H1 (cell line): Measurements from ENCODE around the gene HSF4. TPM values are rescaled to one million over a fixed set of nuclear protein-coding genes. Genes with fewer than 3 reads are reported as not detected.

ENCODE experiments used
- CTCF ChIA-PET: fragments of 300-600 bp; sonication (Branson Sonifier 250); formaldehyde crosslinking; loops from one replicate; lab custom pipeline; 2021; ENCODE audit not compliant: partially characterized antibody; lab: Charles Lee
- POLR2A ChIA-PET: fragments of 300-600 bp; sonication (Branson Sonifier 250); formaldehyde crosslinking; loops from one replicate; lab custom pipeline; 2021; ENCODE audit warnings: inconsistent platforms; ENCODE audit not compliant: partially characterized antibody; lab: Charles Lee
- DNase-seq, 2 experiments: peaks; one replicate each; pipeline versions ENCODE4 v3.0.0 to v3.0.0-alpha.2; 2010 to 2022; ENCODE audit warnings: low spot score in 2 of 2, low read depth in 1 of 2, mixed read lengths in 1 of 2
- FAIRE-seq: peaks from 2 replicates; lab custom pipeline; 2011; peaks lifted over from hg19 to GRCh38; lab: Jason Lieb, UNC
- H2AFZ ChIP-seq: 2 replicates; pipeline ENCODE4 v1.8.1; 2012; ENCODE audit warnings: low read length, inconsistent platforms
- H2AK5ac ChIP-seq: 2 replicates; pipeline ENCODE4 v1.6.1; 2013; ENCODE audit warnings: low read depth, low read length
- H2BK120ac ChIP-seq: replicated peaks from 2 replicates; pipeline ENCODE3; 2013; ENCODE audit warnings: low read depth, low read length, inconsistent platforms
- H2BK12ac ChIP-seq: 2 replicates; pipeline ENCODE4 v1.6.1; 2013; ENCODE audit warnings: low read depth, low read length
- H2BK15ac ChIP-seq: 2 replicates; pipeline ENCODE4 v1.6.1; 2013; ENCODE audit warnings: low read length
- H2BK20ac ChIP-seq: 2 replicates; pipeline ENCODE4 v1.6.1; 2013; ENCODE audit warnings: low read length
- H2BK5ac ChIP-seq: 2 replicates; pipeline ENCODE4 v1.6.1; 2013; ENCODE audit warnings: low read depth, low read length
- H3K14ac ChIP-seq: 2 replicates; pipeline ENCODE4 v1.6.1; 2013; ENCODE audit warnings: inconsistent platforms; ENCODE audit not compliant: insufficient read length
- H3K18ac ChIP-seq: 2 replicates; pipeline ENCODE4 v1.6.1; 2013; ENCODE audit warnings: low read length; ENCODE audit errors: extremely low read depth
- H3K23ac ChIP-seq: 2 replicates; pipeline ENCODE4 v1.6.1; 2013; ENCODE audit warnings: inconsistent platforms; ENCODE audit not compliant: insufficient read length
- H3K23me2 ChIP-seq: 2 replicates; pipeline ENCODE4 v1.6.1; 2013; ENCODE audit warnings: low read depth, low read length
- H3K27ac ChIP-seq: 2 replicates; pipeline ENCODE4 v1.6.1; 2011; ENCODE audit warnings: low read depth, low read length, inconsistent platforms
- H3K27me3 ChIP-seq, 4 experiments: replicated peaks in 1 of 4; 1 replicate in 1 of 4; 2 replicates in 3 of 4; pipeline versions ENCODE4 v1.6.1 to v1.8.1; 2011 to 2013; ENCODE audit warnings: low read length in 3 of 4, mild to moderate bottlenecking in 3 of 4, inconsistent platforms in 2 of 4, mixed read lengths in 2 of 4, moderate library complexity in 1 of 4; ENCODE audit not compliant: control insufficient read depth in 3 of 4, insufficient read depth in 3 of 4; ENCODE audit errors: extremely low read depth in 1 of 4
- H3K36me3 ChIP-seq, 4 experiments: 2 replicates each; pipeline versions ENCODE4 v1.6.1 to v1.8.1; 2011 to 2013; ENCODE audit warnings: mild to moderate bottlenecking in 4 of 4, low read length in 3 of 4, moderate library complexity in 2 of 4, control low read depth in 1 of 4, inconsistent platforms in 1 of 4; ENCODE audit not compliant: insufficient read depth in 4 of 4, control insufficient read depth in 2 of 4
- H3K4ac ChIP-seq: replicated peaks from 2 replicates; pipeline ENCODE3; 2013; ENCODE audit warnings: low read length, low read depth, mixed read lengths, inconsistent platforms; ENCODE audit not compliant: insufficient read length
- H3K4me1 ChIP-seq, 4 experiments: replicated peaks in 1 of 4; 1 replicate in 1 of 4; 2 replicates in 3 of 4; pipeline versions ENCODE4 v1.6.1 to v1.8.1; 2011 to 2013; ENCODE audit warnings: low read length in 3 of 4, inconsistent platforms in 2 of 4, mixed read lengths in 1 of 4; ENCODE audit not compliant: insufficient read depth in 4 of 4, control insufficient read depth in 3 of 4
- H3K4me2 ChIP-seq, 2 experiments: 2 replicates each; pipeline versions ENCODE4 v1.6.1 to v1.8.1; 2011 to 2013; ENCODE audit warnings: low read depth in 2 of 2, low read length in 2 of 2, control low read depth in 1 of 2, inconsistent platforms in 1 of 2, mild to moderate bottlenecking in 1 of 2; ENCODE audit not compliant: insufficient read depth in 1 of 2
- H3K4me3 ChIP-seq, 4 experiments: fragments of 200-600, 300-600 bp in 1 of 4; sonication (generic), shearing (Covaris generic), sonication (Bioruptor Twin) in 1 of 4; 2 replicates each; pipeline versions ENCODE4 v1.5.1 to v1.8.1; 2011 to 2016; ENCODE audit warnings: low read length in 4 of 4, low read depth in 3 of 4, control low read depth in 2 of 4, inconsistent platforms in 2 of 4, mild to moderate bottlenecking in 2 of 4, mixed read lengths in 1 of 4, moderate library complexity in 1 of 4; ENCODE audit not compliant: insufficient read depth in 2 of 4; ENCODE audit errors: extremely low read depth in 1 of 4
- H3K56ac ChIP-seq: replicated peaks from 2 replicates; pipeline ENCODE3; 2013; ENCODE audit warnings: low read depth, mild to moderate bottlenecking, mixed read lengths, low read length, inconsistent platforms; ENCODE audit not compliant: insufficient read length
- H3K79me1 ChIP-seq: 2 replicates; pipeline ENCODE4 v1.6.1; 2013; ENCODE audit warnings: low read depth, low read length, control low read depth
- H3K79me2 ChIP-seq, 2 experiments: 2 replicates each; pipeline versions ENCODE4 v1.6.1 to v1.8.1; 2012 to 2013; ENCODE audit warnings: low read length in 2 of 2, mild to moderate bottlenecking in 2 of 2, inconsistent platforms in 1 of 2; ENCODE audit not compliant: insufficient read depth in 2 of 2, control insufficient read depth in 1 of 2
- H3K9ac ChIP-seq, 4 experiments: replicated peaks in 1 of 4; 1 replicate in 1 of 4; 2 replicates in 3 of 4; pipeline versions ENCODE4 v1.6.1 to v1.8.1; 2011 to 2013; ENCODE audit warnings: low read depth in 3 of 4, low read length in 3 of 4, control low read depth in 2 of 4, mild to moderate bottlenecking in 2 of 4, moderate library complexity in 2 of 4, inconsistent platforms in 1 of 4; ENCODE audit errors: extremely low read depth in 1 of 4
- H3K9me3 ChIP-seq, 2 experiments: 2 replicates each; pipeline versions ENCODE4 v1.6.1 to v1.8.1; 2012 to 2013; ENCODE audit warnings: mild to moderate bottlenecking in 2 of 2, moderate library complexity in 2 of 2, control low read depth in 1 of 2, inconsistent platforms in 1 of 2, low read depth in 1 of 2, low read length in 1 of 2, mixed read lengths in 1 of 2; ENCODE audit not compliant: insufficient read depth in 2 of 2
- H4K20me1 ChIP-seq, 2 experiments: replicated peaks in 1 of 2; 2 replicates each; pipeline versions ENCODE3 to v1.8.1; 2011 to 2013; ENCODE audit warnings: inconsistent platforms in 2 of 2, low read length in 2 of 2, mild to moderate bottlenecking in 1 of 2; ENCODE audit not compliant: insufficient read depth in 2 of 2, control insufficient read depth in 1 of 2
- H4K5ac ChIP-seq: 2 replicates; pipeline ENCODE4 v1.6.1; 2013; ENCODE audit warnings: low read length, low read depth, mixed read lengths, inconsistent platforms; ENCODE audit not compliant: insufficient read length
- H4K8ac ChIP-seq: 2 replicates; pipeline ENCODE4 v1.8.0; 2013; ENCODE audit warnings: mild to moderate bottlenecking, moderate library complexity, low read length, inconsistent platforms; ENCODE audit not compliant: insufficient read depth; ENCODE audit errors: extremely low read depth
- H4K91ac ChIP-seq: replicated peaks from 2 replicates; pipeline ENCODE3; 2013; ENCODE audit warnings: low read length, mixed read lengths, inconsistent platforms; ENCODE audit not compliant: insufficient read length
- CBX8 ChIP-seq: fragments of 300-800, 300-1000 bp; sonication (generic); IDR thresholded peaks from 2 replicates; pipeline ENCODE4 v1.7.1; 2016; ENCODE audit warnings: low read depth, low read length, borderline replicate concordance
- CHD1 ChIP-seq: IDR thresholded peaks from 2 replicates; pipeline ENCODE4 v1.6.1; 2012; ENCODE audit warnings: low read depth, low read length, improper control_type of control experiment
- CHD2 ChIP-seq: IDR thresholded peaks from 2 replicates; pipeline ENCODE4 v1.6.1; 2012; ENCODE audit warnings: low read length, improper control_type of control experiment
- CTBP2 ChIP-seq: IDR thresholded peaks from 2 replicates; pipeline ENCODE4 v1.7.0; 2011; ENCODE audit warnings: borderline replicate concordance, mild to moderate bottlenecking, moderate library complexity, mixed read lengths, low read length; ENCODE audit not compliant: insufficient read depth, insufficient read length
- FOSL1 ChIP-seq: IDR thresholded peaks from 2 replicates; pipeline ENCODE4 v1.6.1; 2011; ENCODE audit warnings: mild to moderate bottlenecking, low read depth, low read length, moderate library complexity; ENCODE audit not compliant: insufficient read depth
- KDM5A ChIP-seq: fragments of 200-600 bp; IDR thresholded peaks from 2 replicates; pipeline ENCODE4 v1.7.1; 2012; ENCODE audit warnings: mild to moderate bottlenecking, low read length, inconsistent platforms, mixed read lengths
- MAFK ChIP-seq: IDR thresholded peaks from 2 replicates; pipeline ENCODE4 v1.6.1; 2012; ENCODE audit warnings: low read depth, mild to moderate bottlenecking, improper control_type of control experiment, low read length
- RBBP5 ChIP-seq: IDR thresholded peaks from 2 replicates; pipeline ENCODE4 v1.7.1; 2012; ENCODE audit warnings: low read depth, mild to moderate bottlenecking, inconsistent platforms, low read length, moderate library complexity, borderline replicate concordance
- SP4 ChIP-seq: IDR thresholded peaks from 2 replicates; pipeline ENCODE4 v1.6.1; 2012; ENCODE audit warnings: low read length, inconsistent platforms
- TAF1 ChIP-seq: IDR thresholded peaks from 2 replicates; pipeline ENCODE4 v1.6.1; 2011; ENCODE audit warnings: mild to moderate bottlenecking, low read depth, low read length
- TBP ChIP-seq: IDR thresholded peaks from 2 replicates; pipeline ENCODE4 v1.6.1; 2011; ENCODE audit warnings: low read depth, low read length, improper control_type of control experiment
- ZNF274 ChIP-seq: IDR thresholded peaks from 2 replicates; pipeline ENCODE4 v1.7.0; 2012; ENCODE audit warnings: low read length, borderline replicate concordance; ENCODE audit errors: extremely low read depth
- WGBS, 2 experiments: shearing (Covaris generic) in 1 of 2; methylation state at CpG; one replicate each; pipeline versions ENCODE4 v1.1.6 to v1.1.7; 2013 to 2015; ENCODE audit warnings: low lambda C conversion rate in 2 of 2, mixed read lengths in 2 of 2, inconsistent platforms in 1 of 2, low coverage in 1 of 2, missing lambda C conversion rate in 1 of 2; ENCODE audit not compliant: insufficient replicate concordance in 2 of 2, insufficient coverage in 1 of 2, insufficient read length in 1 of 2; ENCODE audit errors: extremely low coverage in 1 of 2, missing lambda C conversion rate in 1 of 2; 5-methylcytosine and 5-hydroxymethylcytosine counted together
- polyA plus RNA-seq, 7 experiments: library from polyadenylated mRNA; depleted of rRNA in 3 of 7; stranded (reverse) in 5 of 7; unstranded in 2 of 7; fragments of >200 nt in 5 of 7; fragments of 200-250 nt in 2 of 7; gene quantifications; 1 replicate in 5 of 7; 2 replicates in 1 of 7; 4 replicates in 1 of 7; pipeline versions ENCODE4 v1.2.1 to v1.2.3, GENCODE V29; 2011 to 2013; ENCODE audit warnings: missing spikeins in 2 of 7, mixed read lengths in 2 of 7
- total RNA-seq: library from RNA; stranded (reverse); fragmentation: NEBNext Ultra II Directional; extraction: Animal tissue kit (Norgen Biotek cat#: 25700); gene quantifications from 2 replicates; pipeline ENCODE4 v1.2.1, GENCODE V29; 2021

Gene HSF4
- total and polyA plus RNA-seq, 2 of the 8 experiments (the other 6 are each of a cell fraction or from before 2014, with no cell fraction given) = 0.14 TPM; not detected in 1

GRCh38 chr16:67206838-67207248 lies 42.3 kb downstream of the HSF4 start:
- Histone ChIP-seq H3K79me2 (no peaks in the 10 kb centered on the region), H3K4me3 (no peak overlapping the region), H4K5ac (no peak overlapping the region), H4K20me1 (peaks cover 0 to 2% of the 10 kb centered on the region in 2 experiments), H3K9ac (no peak overlapping the region), H2BK12ac (no peak overlapping the region), H4K8ac (peak overlapping the region; percentile 59; the same call in 1 of the 2 replicates), H2BK15ac (no peak overlapping the region), H2AK5ac (no peak overlapping the region), H3K23me2 (no peaks in the 10 kb centered on the region), H2AFZ (no peak overlapping the region), H3K27ac (no peak overlapping the region), H4K91ac (no peak overlapping the region), H3K27me3 (peaks cover 0 to 6% (median 2%) of the 10 kb centered on the region in 4 experiments; a peak in 1 of 7 replicates), H3K4ac (no peak overlapping the region), H3K36me3 (peaks cover 0 to 3% (median 0%) of the 10 kb centered on the region in 4 experiments; a peak in 3 of 8 replicates), H3K79me1 (no peaks in the 10 kb centered on the region), H2BK5ac (0 out of 2 replicates have a peak overlapping the region, but pooled peaks have one; percentile 60), H2BK120ac (no peak overlapping the region), H3K4me1 (peaks cover 0 to 10% (median 1%) of the 10 kb centered on the region in 4 experiments; a peak in 2 of 7 replicates), H3K14ac (no peak overlapping the region), H3K9me3 (no peaks in the 10 kb centered on the region), H2BK20ac (no peak overlapping the region), H3K4me2 (no peak overlapping the region; a peak in 1 of 4 replicates), H3K23ac (no peak overlapping the region), H3K56ac (no peak overlapping the region), H3K18ac (no peak overlapping the region)
- FAIRE-seq (no peak), DNase-seq (no peak)
- CTCF ChIA-PET = interaction anchor here (1.9 to 8.9 kb wide), 4 partner anchors 11 to 38 kb away, joined by 5 to 111 read pairs (median 8); partner anchors contain the start of genes E2F4 and ELMO3
- WGBS, 2 experiments = 90% methylated on average over 3 of the region's 3 CpGs; no CpG with 5 or more reads in 1 of the 2 experiments
- POLR2A ChIA-PET = interaction anchor here (0.8 to 5.4 kb wide), 6 partner anchors 8 to 208 kb away, joined by 3 to 20 read pairs (median 11); partner anchors contain the start of gene TMEM208
- TF ChIP-seq TAF1 (no peak), CBX8 (no peak), KDM5A (no peak), TBP (no peak), CHD2 (no peak), SP4 (no peak), ZNF274 (no peak), FOSL1 (no peak), MAFK (no peak), CHD1 (no peak), RBBP5 (no peak), CTBP2 (no peak)
